Nephron progenitor cell (in vitro differentiated cells): ENCODE data around the gene SLC38A3.

Experiments
- DNase-seq: peaks from one replicate; pipeline ENCODE4 v3.0.0; 2021
- H3K27ac Mint-ChIP-seq: 2 replicates; pipeline ENCODE4 v1.8.0; 2021; ENCODE audit warnings: mild to moderate bottlenecking, moderate library complexity, mixed read lengths
- H3K27me3 Mint-ChIP-seq: 2 replicates; pipeline ENCODE4 v1.8.0; 2021; ENCODE audit warnings: mild to moderate bottlenecking, low read depth, mixed read lengths; ENCODE audit not compliant: poor library complexity
- H3K36me3 Mint-ChIP-seq: 2 replicates; pipeline ENCODE4 v1.8.0; 2021; ENCODE audit warnings: low read depth, mixed read lengths
- H3K4me1 Mint-ChIP-seq: 2 replicates; pipeline ENCODE4 v1.8.0; 2021; ENCODE audit warnings: mixed read lengths
- H3K4me3 Mint-ChIP-seq: 2 replicates; pipeline ENCODE4 v1.8.0; 2021; ENCODE audit warnings: mild to moderate bottlenecking, moderate library complexity, mixed read lengths
- H3K9me3 Mint-ChIP-seq: 2 replicates; pipeline ENCODE4 v1.8.0; 2021; ENCODE audit warnings: mild to moderate bottlenecking, moderate library complexity, mixed read lengths
- CTCF ChIP-seq: fragments of 200-600 bp; sonication (generic); IDR thresholded peaks from 2 replicates; pipeline ENCODE4 v1.5.0; 2021; ENCODE audit warnings: antibody characterized with exemption

SLC38A3 gene

GRCh38 chr3:50167841-50168209 lies 37.2 kb upstream of the SLC38A3 start:
- H3K27ac Mint-ChIP-seq = peak overlapping the region; percentile 100

DNA sequence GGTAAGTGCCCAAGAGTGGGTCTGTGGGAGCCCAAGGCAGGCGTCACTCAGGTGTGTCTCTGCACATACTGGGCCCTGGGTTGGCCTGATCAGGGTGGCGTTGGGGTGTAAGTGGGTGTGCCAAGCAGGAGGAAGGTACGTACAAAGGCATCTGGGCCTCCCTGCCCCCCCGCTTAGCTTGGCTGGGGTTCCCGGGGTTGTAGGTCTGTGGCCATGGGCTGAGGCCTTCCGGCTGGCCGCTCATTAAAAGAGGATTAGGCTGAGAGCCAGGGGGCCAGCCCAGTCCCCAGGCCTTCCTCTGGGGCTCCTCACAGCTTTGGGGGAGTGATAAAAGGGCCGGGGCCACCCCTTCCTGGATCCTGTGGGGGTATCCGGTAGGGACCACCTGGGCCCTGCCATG lies 36.7 kb upstream of the SLC38A3 start:
- H3K27ac Mint-ChIP-seq = peak overlapping the region; percentile 100
- no peaks in the 10 kb centered on the region for H3K9me3 Mint-ChIP-seq
- DNase-seq = no peak
- H3K4me1 Mint-ChIP-seq = peaks cover 85% of the 10 kb centered on the region
- peak overlapping the region; percentile 67 for H3K4me3 Mint-ChIP-seq
- H3K27me3 Mint-ChIP-seq = no peaks in the 10 kb centered on the region
- TF ChIP-seq CTCF = no peak
- H3K36me3 Mint-ChIP-seq = peaks cover 11% of the 10 kb centered on the region

More at GRCh38 chr3:50167841-50168209, 37.2 kb upstream of the SLC38A3 start:
- no peaks in the 10 kb centered on the region for H3K27me3 Mint-ChIP-seq
- H3K36me3 Mint-ChIP-seq = peaks cover 17% of the 10 kb centered on the region
- H3K4me1 Mint-ChIP-seq = peaks cover 91% of the 10 kb centered on the region
- DNase-seq = no peak
- no peaks in the 10 kb centered on the region for H3K9me3 Mint-ChIP-seq
- H3K4me3 Mint-ChIP-seq = peak overlapping the region; percentile 67
- TF ChIP-seq CTCF = no peak

DNA sequence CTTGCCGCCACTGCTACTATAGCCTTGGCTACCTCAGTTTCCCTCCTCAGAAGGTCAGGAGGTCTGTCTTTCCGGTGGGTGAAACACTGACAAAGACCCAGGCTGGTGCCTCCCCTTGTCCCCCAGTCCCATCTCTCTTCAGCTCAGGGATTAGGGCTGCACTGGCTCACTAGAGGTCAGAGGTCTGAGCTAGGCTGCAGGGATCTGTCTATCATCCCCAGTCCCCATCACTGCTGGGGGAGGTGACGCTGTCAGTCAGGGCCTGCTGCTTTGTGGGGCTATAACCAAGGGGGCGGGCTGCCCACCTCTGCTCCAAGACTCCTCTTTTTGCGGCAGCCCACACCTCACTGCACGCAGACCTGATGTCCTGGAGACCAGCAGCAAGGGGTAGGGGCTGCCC lies 36.3 kb upstream of the SLC38A3 start:
- TF ChIP-seq CTCF = no peak
- peaks cover 84% of the 10 kb centered on the region for H3K4me1 Mint-ChIP-seq
- DNase-seq = no peak
- H3K9me3 Mint-ChIP-seq = no peaks in the 10 kb centered on the region
- peak overlapping the region; percentile 100 for H3K27ac Mint-ChIP-seq
- peaks cover 15% of the 10 kb centered on the region for H3K36me3 Mint-ChIP-seq
- no peak overlapping the region for H3K4me3 Mint-ChIP-seq
- H3K27me3 Mint-ChIP-seq = no peaks in the 10 kb centered on the region

GRCh38 chr3:50169232-50169832 lies 35.7 kb upstream of the SLC38A3 start:
- Mint-ChIP-seq H3K4me3 (peak overlapping the region; percentile 28), H3K27me3 (no peaks in the 10 kb centered on the region), H3K4me1 (peaks cover 80% of the 10 kb centered on the region), H3K27ac (peak overlapping the region; percentile 100), H3K36me3 (peaks cover 12% of the 10 kb centered on the region), H3K9me3 (no peaks in the 10 kb centered on the region)
- DNase-seq = no peak
- no peak for TF ChIP-seq CTCF

DNA sequence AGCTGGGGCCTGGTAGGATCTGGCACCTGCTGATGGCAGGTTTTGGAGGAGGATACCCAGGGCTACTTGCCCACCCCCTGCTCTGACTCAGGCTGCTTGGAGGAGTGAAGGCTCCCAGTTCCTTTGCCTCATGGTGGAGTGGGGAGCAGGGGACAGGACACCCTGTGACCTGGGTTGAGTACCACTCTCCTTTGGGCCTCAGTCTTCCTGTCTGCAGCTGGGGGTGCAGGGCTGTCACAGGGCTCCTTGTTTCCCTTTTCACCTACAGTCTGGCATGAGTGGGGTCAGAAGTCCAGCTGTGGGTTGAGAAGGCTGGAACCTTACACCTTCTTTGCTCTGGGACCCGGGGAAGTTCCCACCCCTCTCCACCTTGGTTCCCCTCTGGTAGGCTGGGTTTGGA lies 35.2 kb upstream of the SLC38A3 start:
- Mint-ChIP-seq H3K4me1 (peaks cover 75% of the 10 kb centered on the region), H3K27ac (peak overlapping the region; percentile 69), H3K4me3 (peak overlapping the region; percentile 47), H3K9me3 (no peaks in the 10 kb centered on the region), H3K27me3 (no peaks in the 10 kb centered on the region), H3K36me3 (peaks cover 7% of the 10 kb centered on the region)
- DNase-seq = no peak
- TF ChIP-seq CTCF = no peak

DNA sequence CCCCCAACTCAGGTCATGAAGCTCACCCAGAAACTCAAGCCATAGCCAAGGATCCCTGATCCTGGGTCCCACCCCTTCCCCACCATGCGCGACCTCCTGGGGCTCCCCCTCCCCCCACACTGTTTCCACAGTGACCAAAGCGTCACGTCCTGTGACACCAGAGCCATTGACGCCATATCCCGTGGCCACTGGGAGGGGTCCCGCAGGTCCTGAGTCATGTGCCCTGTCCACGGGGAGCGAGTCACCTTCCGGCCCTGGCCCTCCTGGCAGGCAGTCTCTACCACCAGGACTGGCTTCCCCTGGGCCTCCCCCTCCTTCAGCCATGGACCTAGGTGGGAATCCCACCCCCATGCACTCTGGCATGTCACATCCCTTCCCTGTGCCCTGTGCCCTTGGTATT lies 34.4 kb upstream of the SLC38A3 start:
- Mint-ChIP-seq H3K4me1 (peaks cover 67% of the 10 kb centered on the region), H3K4me3 (peak overlapping the region; percentile 47), H3K27ac (no peak overlapping the region), H3K27me3 (peaks cover under 1% of the 10 kb centered on the region), H3K9me3 (no peaks in the 10 kb centered on the region), H3K36me3 (peaks cover 10% of the 10 kb centered on the region)
- DNase-seq = no peak
- no peak for TF ChIP-seq CTCF
